H1 (cell line): ENCODE measurements around the gene TOB2. TPM values are rescaled to one million over a fixed set of nuclear protein-coding genes. Genes with fewer than 3 reads are reported as not detected.

Experiments
- CTCF ChIA-PET: fragments of 300-600 bp; sonication (Branson Sonifier 250); formaldehyde crosslinking; loops from one replicate; lab custom pipeline; 2021; ENCODE audit not compliant: partially characterized antibody; lab: Charles Lee
- POLR2A ChIA-PET: fragments of 300-600 bp; sonication (Branson Sonifier 250); formaldehyde crosslinking; loops from one replicate; lab custom pipeline; 2021; ENCODE audit warnings: inconsistent platforms; ENCODE audit not compliant: partially characterized antibody; lab: Charles Lee
- DNase-seq, 2 experiments: peaks; one replicate each; pipeline versions ENCODE4 v3.0.0 to v3.0.0-alpha.2; 2010 to 2022; ENCODE audit warnings: low spot score in 2 of 2, low read depth in 1 of 2, mixed read lengths in 1 of 2
- FAIRE-seq: peaks from 2 replicates; lab custom pipeline; 2011; peaks lifted over from hg19 to GRCh38; lab: Jason Lieb, UNC
- H2AFZ ChIP-seq: 2 replicates; pipeline ENCODE4 v1.8.1; 2012; ENCODE audit warnings: low read length, inconsistent platforms
- H2AK5ac ChIP-seq: 2 replicates; pipeline ENCODE4 v1.6.1; 2013; ENCODE audit warnings: low read depth, low read length
- H2BK120ac ChIP-seq: replicated peaks from 2 replicates; pipeline ENCODE3; 2013; ENCODE audit warnings: low read depth, low read length, inconsistent platforms
- H2BK12ac ChIP-seq: 2 replicates; pipeline ENCODE4 v1.6.1; 2013; ENCODE audit warnings: low read depth, low read length
- H2BK15ac ChIP-seq: 2 replicates; pipeline ENCODE4 v1.6.1; 2013; ENCODE audit warnings: low read length
- H2BK20ac ChIP-seq: 2 replicates; pipeline ENCODE4 v1.6.1; 2013; ENCODE audit warnings: low read length
- H2BK5ac ChIP-seq: 2 replicates; pipeline ENCODE4 v1.6.1; 2013; ENCODE audit warnings: low read depth, low read length
- H3K14ac ChIP-seq: 2 replicates; pipeline ENCODE4 v1.6.1; 2013; ENCODE audit warnings: inconsistent platforms; ENCODE audit not compliant: insufficient read length
- H3K18ac ChIP-seq: 2 replicates; pipeline ENCODE4 v1.6.1; 2013; ENCODE audit warnings: low read length; ENCODE audit errors: extremely low read depth
- H3K23ac ChIP-seq: 2 replicates; pipeline ENCODE4 v1.6.1; 2013; ENCODE audit warnings: inconsistent platforms; ENCODE audit not compliant: insufficient read length
- H3K23me2 ChIP-seq: 2 replicates; pipeline ENCODE4 v1.6.1; 2013; ENCODE audit warnings: low read depth, low read length
- H3K27ac ChIP-seq: 2 replicates; pipeline ENCODE4 v1.6.1; 2011; ENCODE audit warnings: low read depth, low read length, inconsistent platforms
- H3K27me3 ChIP-seq, 4 experiments: replicated peaks in 1 of 4; 1 replicate in 1 of 4; 2 replicates in 3 of 4; pipeline versions ENCODE4 v1.6.1 to v1.8.1; 2011 to 2013; ENCODE audit warnings: low read length in 3 of 4, mild to moderate bottlenecking in 3 of 4, inconsistent platforms in 2 of 4, mixed read lengths in 2 of 4, moderate library complexity in 1 of 4; ENCODE audit not compliant: control insufficient read depth in 3 of 4, insufficient read depth in 3 of 4; ENCODE audit errors: extremely low read depth in 1 of 4
- H3K36me3 ChIP-seq, 4 experiments: 2 replicates each; pipeline versions ENCODE4 v1.6.1 to v1.8.1; 2011 to 2013; ENCODE audit warnings: mild to moderate bottlenecking in 4 of 4, low read length in 3 of 4, moderate library complexity in 2 of 4, control low read depth in 1 of 4, inconsistent platforms in 1 of 4; ENCODE audit not compliant: insufficient read depth in 4 of 4, control insufficient read depth in 2 of 4
- H3K4ac ChIP-seq: replicated peaks from 2 replicates; pipeline ENCODE3; 2013; ENCODE audit warnings: low read length, low read depth, mixed read lengths, inconsistent platforms; ENCODE audit not compliant: insufficient read length
- H3K4me1 ChIP-seq, 4 experiments: replicated peaks in 1 of 4; 1 replicate in 1 of 4; 2 replicates in 3 of 4; pipeline versions ENCODE4 v1.6.1 to v1.8.1; 2011 to 2013; ENCODE audit warnings: low read length in 3 of 4, inconsistent platforms in 2 of 4, mixed read lengths in 1 of 4; ENCODE audit not compliant: insufficient read depth in 4 of 4, control insufficient read depth in 3 of 4
- H3K4me2 ChIP-seq, 2 experiments: 2 replicates each; pipeline versions ENCODE4 v1.6.1 to v1.8.1; 2011 to 2013; ENCODE audit warnings: low read depth in 2 of 2, low read length in 2 of 2, control low read depth in 1 of 2, inconsistent platforms in 1 of 2, mild to moderate bottlenecking in 1 of 2; ENCODE audit not compliant: insufficient read depth in 1 of 2
- H3K4me3 ChIP-seq, 4 experiments: fragments of 200-600, 300-600 bp in 1 of 4; sonication (generic), shearing (Covaris generic), sonication (Bioruptor Twin) in 1 of 4; 2 replicates each; pipeline versions ENCODE4 v1.5.1 to v1.8.1; 2011 to 2016; ENCODE audit warnings: low read length in 4 of 4, low read depth in 3 of 4, control low read depth in 2 of 4, inconsistent platforms in 2 of 4, mild to moderate bottlenecking in 2 of 4, mixed read lengths in 1 of 4, moderate library complexity in 1 of 4; ENCODE audit not compliant: insufficient read depth in 2 of 4; ENCODE audit errors: extremely low read depth in 1 of 4
- H3K56ac ChIP-seq: replicated peaks from 2 replicates; pipeline ENCODE3; 2013; ENCODE audit warnings: low read depth, mild to moderate bottlenecking, mixed read lengths, low read length, inconsistent platforms; ENCODE audit not compliant: insufficient read length
- H3K79me1 ChIP-seq: 2 replicates; pipeline ENCODE4 v1.6.1; 2013; ENCODE audit warnings: low read depth, low read length, control low read depth
- H3K79me2 ChIP-seq, 2 experiments: 2 replicates each; pipeline versions ENCODE4 v1.6.1 to v1.8.1; 2012 to 2013; ENCODE audit warnings: low read length in 2 of 2, mild to moderate bottlenecking in 2 of 2, inconsistent platforms in 1 of 2; ENCODE audit not compliant: insufficient read depth in 2 of 2, control insufficient read depth in 1 of 2
- H3K9ac ChIP-seq, 4 experiments: replicated peaks in 1 of 4; 1 replicate in 1 of 4; 2 replicates in 3 of 4; pipeline versions ENCODE4 v1.6.1 to v1.8.1; 2011 to 2013; ENCODE audit warnings: low read depth in 3 of 4, low read length in 3 of 4, control low read depth in 2 of 4, mild to moderate bottlenecking in 2 of 4, moderate library complexity in 2 of 4, inconsistent platforms in 1 of 4; ENCODE audit errors: extremely low read depth in 1 of 4
- H3K9me3 ChIP-seq, 2 experiments: 2 replicates each; pipeline versions ENCODE4 v1.6.1 to v1.8.1; 2012 to 2013; ENCODE audit warnings: mild to moderate bottlenecking in 2 of 2, moderate library complexity in 2 of 2, control low read depth in 1 of 2, inconsistent platforms in 1 of 2, low read depth in 1 of 2, low read length in 1 of 2, mixed read lengths in 1 of 2; ENCODE audit not compliant: insufficient read depth in 2 of 2
- H4K20me1 ChIP-seq, 2 experiments: replicated peaks in 1 of 2; 2 replicates each; pipeline versions ENCODE3 to v1.8.1; 2011 to 2013; ENCODE audit warnings: inconsistent platforms in 2 of 2, low read length in 2 of 2, mild to moderate bottlenecking in 1 of 2; ENCODE audit not compliant: insufficient read depth in 2 of 2, control insufficient read depth in 1 of 2
- H4K5ac ChIP-seq: 2 replicates; pipeline ENCODE4 v1.6.1; 2013; ENCODE audit warnings: low read length, low read depth, mixed read lengths, inconsistent platforms; ENCODE audit not compliant: insufficient read length
- H4K8ac ChIP-seq: 2 replicates; pipeline ENCODE4 v1.8.0; 2013; ENCODE audit warnings: mild to moderate bottlenecking, moderate library complexity, low read length, inconsistent platforms; ENCODE audit not compliant: insufficient read depth; ENCODE audit errors: extremely low read depth
- H4K91ac ChIP-seq: replicated peaks from 2 replicates; pipeline ENCODE3; 2013; ENCODE audit warnings: low read length, mixed read lengths, inconsistent platforms; ENCODE audit not compliant: insufficient read length
- CHD1 ChIP-seq: IDR thresholded peaks from 2 replicates; pipeline ENCODE4 v1.6.1; 2012; ENCODE audit warnings: low read depth, low read length, improper control_type of control experiment
- EP300 ChIP-seq, 2 experiments: IDR thresholded peaks; 1 replicate in 1 of 2; 2 replicates in 1 of 2; pipeline ENCODE4 v1.6.1; 2011 to 2012; ENCODE audit warnings: low read depth in 2 of 2, low read length in 2 of 2, mild to moderate bottlenecking in 2 of 2, borderline replicate concordance in 1 of 2, inconsistent platforms in 1 of 2, moderate library complexity in 1 of 2
- HDAC2 ChIP-seq, 2 experiments: fragments of 300-600 bp in 1 of 2; sonication (generic) in 1 of 2; IDR thresholded peaks; 2 replicates each; pipeline ENCODE4 v1.6.1; 2011 to 2012; ENCODE audit warnings: low read depth in 2 of 2, low read length in 2 of 2, mild to moderate bottlenecking in 2 of 2, moderate library complexity in 2 of 2, borderline replicate concordance in 1 of 2, inconsistent platforms in 1 of 2
- KDM1A ChIP-seq: fragments of 200-600, 300-600 bp; sonication (generic); IDR thresholded peaks from 2 replicates; pipeline ENCODE4 v1.7.1; 2016; ENCODE audit warnings: mild to moderate bottlenecking, low read length, borderline replicate concordance
- MAX ChIP-seq: IDR thresholded peaks from 2 replicates; pipeline ENCODE4 v1.6.1; 2012; ENCODE audit warnings: inconsistent platforms
- NANOG ChIP-seq: IDR thresholded peaks from 2 replicates; pipeline ENCODE4 v1.6.1; 2011; ENCODE audit warnings: low read length, low read depth, mild to moderate bottlenecking, inconsistent platforms; ENCODE audit not compliant: insufficient read depth, poor library complexity, severe bottlenecking
- POLR2A ChIP-seq, 2 experiments: IDR thresholded peaks; 1 replicate in 1 of 2; 2 replicates in 1 of 2; pipeline ENCODE4 v1.6.1; 2011; ENCODE audit warnings: low read depth in 2 of 2, low read length in 2 of 2, mild to moderate bottlenecking in 2 of 2; ENCODE audit errors: control extremely low read depth in 1 of 2
- RFX5 ChIP-seq: IDR thresholded peaks from 2 replicates; pipeline ENCODE4 v1.6.1; 2011; ENCODE audit warnings: low read depth, low read length, improper control_type of control experiment, borderline replicate concordance
- RXRA ChIP-seq: IDR thresholded peaks from 2 replicates; pipeline ENCODE4 v1.6.1; 2011; ENCODE audit warnings: low read depth, mild to moderate bottlenecking, low read length, moderate library complexity; ENCODE audit not compliant: insufficient read depth
- SAP30 ChIP-seq: fragments of 300-600 bp; sonication (generic); IDR thresholded peaks from 2 replicates; pipeline ENCODE4 v1.7.1; 2012; ENCODE audit warnings: low read length, moderate library complexity, mild to moderate bottlenecking, inconsistent platforms; ENCODE audit not compliant: insufficient read depth, insufficient replicate concordance
- SP1 ChIP-seq: IDR thresholded peaks from 2 replicates; pipeline ENCODE4 v1.6.1; 2011; ENCODE audit warnings: low read depth, low read length
- WGBS, 2 experiments: shearing (Covaris generic) in 1 of 2; methylation state at CpG; one replicate each; pipeline versions ENCODE4 v1.1.6 to v1.1.7; 2013 to 2015; ENCODE audit warnings: low lambda C conversion rate in 2 of 2, mixed read lengths in 2 of 2, inconsistent platforms in 1 of 2, low coverage in 1 of 2, missing lambda C conversion rate in 1 of 2; ENCODE audit not compliant: insufficient replicate concordance in 2 of 2, insufficient coverage in 1 of 2, insufficient read length in 1 of 2; ENCODE audit errors: extremely low coverage in 1 of 2, missing lambda C conversion rate in 1 of 2; 5-methylcytosine and 5-hydroxymethylcytosine counted together
- polyA plus RNA-seq, 7 experiments: library from polyadenylated mRNA; depleted of rRNA in 3 of 7; stranded (reverse) in 5 of 7; unstranded in 2 of 7; fragments of >200 nt in 5 of 7; fragments of 200-250 nt in 2 of 7; gene quantifications; 1 replicate in 5 of 7; 2 replicates in 1 of 7; 4 replicates in 1 of 7; pipeline versions ENCODE4 v1.2.1 to v1.2.3, GENCODE V29; 2011 to 2013; ENCODE audit warnings: missing spikeins in 2 of 7, mixed read lengths in 2 of 7
- total RNA-seq: library from RNA; stranded (reverse); fragmentation: NEBNext Ultra II Directional; extraction: Animal tissue kit (Norgen Biotek cat#: 25700); gene quantifications from 2 replicates; pipeline ENCODE4 v1.2.1, GENCODE V29; 2021

The TOB2 gene
- total and polyA plus RNA-seq, 2 of the 8 experiments (the other 6 are each of a cell fraction or from before 2014, with no cell fraction given): 27.0 to 54.1 TPM

GRCh38 chr22:41481925-41482318, 35.3 kb upstream of the TOB2 start:
- DNase-seq: peak; percentile 44 to 78
- 26% methylated on average over 5 of the region's 5 CpGs; no CpG with 5 or more reads in 1 of the 2 experiments for WGBS, 2 experiments
- TF ChIP-seq RXRA (0 out of 2 replicates have a peak, but pooled peaks have one; percentile 14), KDM1A (peak; percentile 40; the same call in 1 of the 2 replicates), RFX5 (no peak), POLR2A (IDR thresholded peaks at IDR 0.05; ENCODE audit: control extremely low read depth in 1 of 2, low read depth in 2 of 2, low read length in 2 of 2) (0 out of 3 replicates have a peak, but pooled peaks of 1 of the 2 experiments have one; percentile 26), CHD1 (no peak), SAP30 (no peak), SP1 (0 out of 2 replicates have a peak, but pooled peaks have one; percentile 25), EP300 (IDR thresholded peaks at IDR 0.05; ENCODE audit: borderline replicate concordance in 1 of 2, low read depth in 2 of 2, low read length in 2 of 2) (peak in 1 of 2 experiments; percentile 28; a peak in 1 of 3 replicates), HDAC2 (IDR thresholded peaks at IDR 0.05; ENCODE audit: borderline replicate concordance in 1 of 2, low read depth in 2 of 2, low read length in 2 of 2) (peak; percentile 52 to 65; a peak in 1 of 4 replicates), NANOG (peak; percentile 88), MAX (peak; percentile 37; the same call in 1 of the 2 replicates)

More at GRCh38 chr22:41481925-41482318, 35.3 kb upstream of the TOB2 start:
- Histone ChIP-seq H3K27me3 (no peaks in the 10 kb centered on the region), H3K23ac (no peak overlapping the region), H2BK12ac (peak overlapping the region; percentile 10; the same call in 1 of the 2 replicates), H2BK5ac (no peak overlapping the region), H2BK20ac (no peak overlapping the region), H4K5ac (peak overlapping the region; percentile 39), H3K23me2 (no peaks in the 10 kb centered on the region), H2AFZ (no peak overlapping the region), H3K9ac (0 out of 7 replicates have a peak overlapping the region, but pooled peaks of 1 of the 4 experiments have one; percentile 26), H3K18ac (no peak overlapping the region), H3K27ac (peak overlapping the region; percentile 54; the same call in 1 of the 2 replicates), H3K79me1 (peaks cover 28% of the 10 kb centered on the region), H2AK5ac (no peak overlapping the region), H2BK120ac (no peak overlapping the region), H3K4ac (no peak overlapping the region), H3K79me2 (peaks cover 3 to 72% of the 10 kb centered on the region in 2 experiments; a peak in 3 of 4 replicates), H3K4me3 (peak overlapping the region in 1 of 4 experiments; percentile 15; a peak in 2 of 8 replicates), H3K4me1 (peaks cover 24 to 39% (median 26%) of the 10 kb centered on the region in 4 experiments), H4K91ac (no peak overlapping the region), H3K56ac (no peak overlapping the region), H3K36me3 (no peaks in the 10 kb centered on the region; a peak in 1 of 8 replicates), H2BK15ac (no peak overlapping the region), H3K4me2 (peak overlapping the region; percentile 57 to 67), H3K14ac (no peak overlapping the region), H3K9me3 (no peaks in the 10 kb centered on the region), H4K20me1 (peaks cover 4 to 24% of the 10 kb centered on the region in 2 experiments), H4K8ac (no peak overlapping the region)
- CTCF ChIA-PET: interaction anchor here (0.6 to 7.8 kb wide), 9 partner anchors 9 to 86 kb away, joined by 3 to 79 read pairs (median 10); partner anchors contain the start of genes ACO2 and PHF5A
- POLR2A ChIA-PET: interaction anchor here (0.6 to 30.6 kb wide), 11 partner anchors 8 to 101 kb away, joined by 3 to 887 read pairs (median 6); partner anchors contain the start of genes ACO2, PHF5A, TEF and TOB2
- peak; percentile 87 for FAIRE-seq
